Activated T-cell treated with anti-CD3 and anti-CD28 coated beads, Interleukin-2, amount 50 U/mL, for 24 hours (primary cell): Measurements from ENCODE around the gene SLC22A23.
"Not testable (repeated sequence)": the region's sequence is repeated elsewhere in the genome, so short reads cannot be mapped to it uniquely, and the experiment has no call there.

Experiments used
- DNase-seq: peaks from one replicate; pipeline ENCODE4 v3.0.0-alpha.2; 2020
- H3K27ac Mint-ChIP-seq: 2 replicates; pipeline ENCODE4 v1.8.0; 2020; ENCODE audit warnings: mild to moderate bottlenecking, mixed read lengths
- H3K27me3 Mint-ChIP-seq: 2 replicates; pipeline ENCODE4 v1.8.0; 2020; ENCODE audit warnings: mixed read lengths
- H3K36me3 Mint-ChIP-seq: 2 replicates; pipeline ENCODE4 v1.8.0; 2020; ENCODE audit warnings: low read depth, mixed read lengths
- H3K4me1 Mint-ChIP-seq: 2 replicates; pipeline ENCODE4 v1.8.0; 2020; ENCODE audit warnings: low read depth, mixed read lengths
- H3K4me3 Mint-ChIP-seq: 2 replicates; pipeline ENCODE4 v1.8.0; 2020; ENCODE audit warnings: mild to moderate bottlenecking, moderate library complexity, mixed read lengths
- H3K9me3 Mint-ChIP-seq: 2 replicates; pipeline ENCODE4 v1.8.0; 2020; ENCODE audit warnings: mixed read lengths

SLC22A23 gene

GRCh38 chr6:3252861-3253596 lies 203.8 kb downstream of the SLC22A23 start:
- Mint-ChIP-seq H3K36me3 (no peaks in the 10 kb centered on the region), H3K4me1 (peaks cover 4% of the 10 kb centered on the region)
- DNase-seq = no peak

GRCh38 chr6:3252369-3252768 lies 204.5 kb downstream of the SLC22A23 start:
- H3K36me3 Mint-ChIP-seq = no peaks in the 10 kb centered on the region
- H3K4me3 Mint-ChIP-seq = no peak overlapping the region
- peaks cover 5% of the 10 kb centered on the region for H3K9me3 Mint-ChIP-seq
- H3K27ac Mint-ChIP-seq = no peak overlapping the region
- DNase-seq = no peak
- peaks cover 31% of the 10 kb centered on the region for H3K27me3 Mint-ChIP-seq
- H3K4me1 Mint-ChIP-seq = peaks cover 4% of the 10 kb centered on the region

More at GRCh38 chr6:3252861-3253596, 203.8 kb downstream of the SLC22A23 start:
- H3K9me3 Mint-ChIP-seq = peaks cover 5% of the 10 kb centered on the region
- no peak overlapping the region for H3K27ac Mint-ChIP-seq
- peaks cover 26% of the 10 kb centered on the region for H3K27me3 Mint-ChIP-seq
- H3K4me3 Mint-ChIP-seq = no peak overlapping the region

GRCh38 chr6:3251462-3252314 lies 205.2 kb downstream of the SLC22A23 start:
- peak; percentile 87 for DNase-seq
- Mint-ChIP-seq H3K36me3 (no peaks in the 10 kb centered on the region), H3K4me3 (no peak overlapping the region), H3K27me3 (peaks cover 34% of the 10 kb centered on the region), H3K9me3 (peaks cover 5% of the 10 kb centered on the region), H3K27ac (no peak overlapping the region), H3K4me1 (peaks cover 4% of the 10 kb centered on the region)

- Mint-ChIP-seq H3K4me1 (peaks cover 4% of the 10 kb centered on the region), H3K27me3 (peaks cover 44% of the 10 kb centered on the region), H3K27ac (no peak overlapping the region), H3K4me3 (no peak overlapping the region), H3K36me3 (no peaks in the 10 kb centered on the region), H3K9me3 (peaks cover 5% of the 10 kb centered on the region)
- no peak for DNase-seq
These were observed 206.6 kb downstream of the SLC22A23 start for GRCh38 chr6:3250231-3250675.

DNA sequence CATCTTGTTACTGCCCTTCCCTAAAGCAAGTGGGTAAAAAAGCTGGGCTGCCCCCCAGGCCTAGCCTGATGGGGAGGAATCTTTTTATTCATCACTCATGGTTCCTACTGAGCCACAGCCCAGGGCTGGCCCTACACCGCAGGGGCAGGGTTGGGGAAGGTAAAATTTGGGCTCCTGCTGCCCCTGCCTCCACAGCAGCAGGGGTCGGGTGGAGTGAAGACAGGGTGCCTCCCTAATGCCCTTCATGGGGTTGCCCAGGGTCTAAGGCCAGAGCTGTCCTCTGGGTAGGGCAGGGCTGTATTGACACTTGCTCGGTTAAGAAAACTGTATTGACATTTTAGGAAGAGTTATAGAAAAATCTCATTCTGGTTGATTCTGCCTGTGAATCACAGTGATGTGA lies 207.0 kb downstream of the SLC22A23 start:
- H3K27me3 Mint-ChIP-seq = peaks cover 46% of the 10 kb centered on the region
- H3K4me3 Mint-ChIP-seq = no peak overlapping the region
- no peak overlapping the region for H3K27ac Mint-ChIP-seq
- H3K9me3 Mint-ChIP-seq = peaks cover 5% of the 10 kb centered on the region
- peaks cover 4% of the 10 kb centered on the region for H3K4me1 Mint-ChIP-seq
- no peak for DNase-seq
- H3K36me3 Mint-ChIP-seq = no peaks in the 10 kb centered on the region

- Mint-ChIP-seq H3K4me3 (no peak overlapping the region), H3K4me1 (peaks cover 4% of the 10 kb centered on the region), H3K27ac (no peak overlapping the region), H3K36me3 (no peaks in the 10 kb centered on the region), H3K9me3 (no peaks in the 10 kb centered on the region), H3K27me3 (peaks cover 61% of the 10 kb centered on the region)
- DNase-seq = peak; percentile 13
These were observed 209.3 kb downstream of the SLC22A23 start for GRCh38 chr6:3247255-3248146.

- Mint-ChIP-seq H3K36me3 (no peaks in the 10 kb centered on the region), H3K4me1 (no peaks in the 10 kb centered on the region), H3K27ac (no peak overlapping the region), H3K27me3 (peaks cover 61% of the 10 kb centered on the region), H3K4me3 (no peak overlapping the region), H3K9me3 (no peaks in the 10 kb centered on the region)
- no peak for DNase-seq
These were observed 211.6 kb downstream of the SLC22A23 start for GRCh38 chr6:3245216-3245615.

DNA sequence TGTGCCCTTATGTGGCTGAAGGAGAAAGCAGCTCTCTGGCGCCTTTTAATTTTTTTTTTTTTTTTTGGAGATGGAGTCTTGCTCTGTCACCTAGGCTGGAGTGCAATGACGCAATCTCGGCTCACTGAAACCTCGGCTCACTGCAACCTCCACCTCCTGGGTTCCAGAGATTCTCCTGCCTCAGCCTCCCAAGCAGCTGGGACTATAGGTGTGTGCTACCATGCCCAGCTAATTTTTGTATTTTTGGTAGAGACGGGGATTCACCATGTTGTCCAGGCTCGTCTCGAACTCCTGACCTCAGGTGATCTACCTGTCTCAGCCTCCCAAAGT lies 212.1 kb downstream of the SLC22A23 start:
- not testable (repeated sequence) for H3K27ac Mint-ChIP-seq
- H3K27me3 Mint-ChIP-seq = peaks cover 61% of the 10 kb centered on the region

GRCh38 chr6:3244003-3244831 lies 212.6 kb downstream of the SLC22A23 start:
- Mint-ChIP-seq H3K4me3 (no peak overlapping the region), H3K27ac (no peak overlapping the region), H3K36me3 (no peaks in the 10 kb centered on the region), H3K27me3 (peaks cover 56% of the 10 kb centered on the region), H3K9me3 (no peaks in the 10 kb centered on the region), H3K4me1 (no peaks in the 10 kb centered on the region)
- DNase-seq = no peak

More for the DNA sequence above, 212.1 kb downstream of the SLC22A23 start:
- not testable (repeated sequence) for H3K4me1 Mint-ChIP-seq, H3K36me3 Mint-ChIP-seq, H3K4me3 Mint-ChIP-seq, H3K9me3 Mint-ChIP-seq, DNase-seq

- Mint-ChIP-seq H3K36me3 (no peaks in the 10 kb centered on the region), H3K4me3 (no peak overlapping the region), H3K4me1 (no peaks in the 10 kb centered on the region), H3K27me3 (peaks cover 59% of the 10 kb centered on the region), H3K9me3 (no peaks in the 10 kb centered on the region), H3K27ac (no peak overlapping the region)
- DNase-seq = no peak
These were observed 214.1 kb downstream of the SLC22A23 start for GRCh38 chr6:3242768-3243167.

DNA sequence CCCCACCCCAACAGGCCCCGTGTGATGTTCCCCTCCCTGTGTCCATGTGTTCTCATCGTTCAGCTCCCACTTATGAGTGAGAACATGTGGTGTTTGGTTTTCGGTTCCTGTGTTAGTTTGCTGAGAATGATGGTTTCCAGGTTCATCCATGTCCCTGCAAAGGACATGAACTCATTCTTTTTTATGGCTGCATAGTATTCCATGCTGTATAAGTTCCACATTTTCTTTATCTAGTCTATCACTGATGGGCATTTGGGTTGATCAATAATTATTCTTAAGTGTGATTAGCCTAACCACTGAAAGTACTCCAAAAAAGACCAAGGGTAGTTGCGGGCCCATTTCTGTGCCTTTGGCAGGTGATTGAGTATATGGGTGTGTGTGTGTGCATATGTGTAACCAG lies 215.1 kb downstream of the SLC22A23 start:
- DNase-seq, H3K27ac Mint-ChIP-seq, H3K4me1 Mint-ChIP-seq, H3K4me3 Mint-ChIP-seq, H3K9me3 Mint-ChIP-seq, H3K36me3 Mint-ChIP-seq: not testable (repeated sequence)
- peaks cover 59% of the 10 kb centered on the region for H3K27me3 Mint-ChIP-seq

GRCh38 chr6:3240595-3240994 lies 216.3 kb downstream of the SLC22A23 start:
- no peak overlapping the region for H3K4me3 Mint-ChIP-seq
- H3K27me3 Mint-ChIP-seq = peaks cover 61% of the 10 kb centered on the region
- no peak for DNase-seq
- no peaks in the 10 kb centered on the region for H3K9me3 Mint-ChIP-seq
- no peak overlapping the region for H3K27ac Mint-ChIP-seq
- no peaks in the 10 kb centered on the region for H3K4me1 Mint-ChIP-seq
- no peaks in the 10 kb centered on the region for H3K36me3 Mint-ChIP-seq

GRCh38 chr6:3239110-3239830 lies 217.6 kb downstream of the SLC22A23 start:
- no peaks in the 10 kb centered on the region for H3K36me3 Mint-ChIP-seq
- no peak overlapping the region for H3K4me3 Mint-ChIP-seq
- DNase-seq = no peak
- no peaks in the 10 kb centered on the region for H3K4me1 Mint-ChIP-seq
- no peaks in the 10 kb centered on the region for H3K9me3 Mint-ChIP-seq
- H3K27me3 Mint-ChIP-seq = peaks cover 63% of the 10 kb centered on the region
- H3K27ac Mint-ChIP-seq = no peak overlapping the region
